Muscle layer of duodenum (tissue), 2 donors: ENCODE results near the gene TAF11L12.
"Not testable (repeated sequence)": the region's sequence is repeated elsewhere in the genome, so short reads cannot be mapped to it uniquely, and the experiment has no call there.

Experiments
- H3K27ac ChIP-seq: one replicate; pipeline ENCODE4 v1.7.0; 2013; ENCODE audit warnings: mild to moderate bottlenecking, low read length
- H3K27me3 ChIP-seq: one replicate; pipeline ENCODE4 v1.7.0; 2013; ENCODE audit warnings: low read depth, mild to moderate bottlenecking, control low read depth, low read length
- H3K36me3 ChIP-seq, 2 donors: one replicate each; pipeline ENCODE4 v1.7.0; 2013; ENCODE audit warnings: low read length in 2 of 2, control low read depth in 1 of 2, mild to moderate bottlenecking in 1 of 2; ENCODE audit not compliant: insufficient read depth in 2 of 2, control insufficient read depth in 1 of 2
- H3K4me1 ChIP-seq, 2 donors: one replicate each; pipeline ENCODE4 v1.7.0; 2013; ENCODE audit warnings: low read length in 2 of 2, mild to moderate bottlenecking in 2 of 2, control low read depth in 1 of 2, moderate library complexity in 1 of 2; ENCODE audit not compliant: insufficient read depth in 2 of 2, control insufficient read depth in 1 of 2
- H3K4me3 ChIP-seq, 2 donors: one replicate each; pipeline ENCODE4 v1.7.0; 2013; ENCODE audit warnings: low read length in 2 of 2, low read depth in 1 of 2, mild to moderate bottlenecking in 1 of 2
- H3K9me3 ChIP-seq, 2 donors: one replicate each; pipeline ENCODE4 v1.7.0; 2013; ENCODE audit warnings: low read length in 2 of 2, control low read depth in 1 of 2, mild to moderate bottlenecking in 1 of 2; ENCODE audit not compliant: control insufficient read depth in 1 of 2
- donor health status: healthy.

Gene TAF11L12

GRCh38 chr5:17631788-17632187 is 21.6 kb downstream of the TAF11L12 start, which contains the start of gene TAF11L13:
Gene TAF11L13 (plus strand): TSS chr5:17632088.
- not testable (repeated sequence) for H3K9me3 ChIP-seq, H3K4me1 ChIP-seq, H3K36me3 ChIP-seq, H3K27ac ChIP-seq, H3K4me3 ChIP-seq, H3K27me3 ChIP-seq

DNA sequence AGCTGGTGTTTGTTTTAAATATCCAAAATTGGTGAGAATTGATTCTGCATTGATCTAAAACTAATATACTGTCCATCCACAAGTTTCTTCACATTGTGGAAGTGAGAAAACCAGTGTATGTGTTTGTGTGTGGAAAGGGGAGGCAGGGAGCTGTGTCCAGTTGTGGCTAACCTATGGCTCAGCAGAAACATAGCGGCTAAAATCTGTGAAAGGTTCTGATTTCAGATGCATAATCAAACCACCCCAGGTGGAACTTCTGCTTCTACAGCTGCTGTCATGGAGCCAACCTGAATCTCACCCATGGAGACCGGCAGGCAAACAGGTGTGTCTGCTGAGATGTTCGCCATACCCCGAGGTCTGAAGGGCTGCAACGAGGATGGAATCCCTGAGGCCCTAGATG is 24.0 kb downstream of the TAF11L12 start, which contains the start of gene TAF11L14:
Gene TAF11L14, plus strand, starts transcription at position 301 of the 400 bp plus-strand sequence.
- Histone ChIP-seq H3K9me3 (no peaks in the 10 kb centered on the region), H3K4me3 (no peak within 1 kb of the TSS), H3K4me1 (no peaks in the 10 kb centered on the region), H3K27ac (no peak within 1 kb of the TSS), H3K36me3 (no peaks in the 10 kb centered on the region), H3K27me3 (no peaks in the 10 kb centered on the region)

DNA sequence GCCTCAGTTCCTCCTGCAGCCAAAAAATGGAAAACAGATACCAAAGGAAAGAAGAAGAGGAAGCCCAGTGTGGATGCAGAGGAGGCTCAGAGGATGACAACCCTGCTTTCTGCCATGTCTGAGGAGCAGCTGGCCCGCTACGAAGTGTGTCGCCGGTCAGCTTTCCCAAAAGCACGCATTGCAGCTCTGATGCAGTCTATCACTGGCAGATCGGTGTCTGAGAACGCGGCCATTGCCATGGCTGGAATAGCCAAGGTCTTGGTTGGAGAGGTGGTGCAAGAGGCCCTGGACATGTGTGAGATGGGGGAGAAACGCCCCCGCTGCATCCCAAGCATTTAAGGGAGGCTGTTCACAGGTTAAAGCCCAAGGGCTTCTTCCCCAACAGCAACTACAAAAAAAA is 39.0 kb downstream of the TAF11L12 start:
- H3K27me3 ChIP-seq, H3K4me1 ChIP-seq, H3K27ac ChIP-seq, H3K36me3 ChIP-seq, H3K9me3 ChIP-seq, H3K4me3 ChIP-seq: not testable (repeated sequence)

DNA sequence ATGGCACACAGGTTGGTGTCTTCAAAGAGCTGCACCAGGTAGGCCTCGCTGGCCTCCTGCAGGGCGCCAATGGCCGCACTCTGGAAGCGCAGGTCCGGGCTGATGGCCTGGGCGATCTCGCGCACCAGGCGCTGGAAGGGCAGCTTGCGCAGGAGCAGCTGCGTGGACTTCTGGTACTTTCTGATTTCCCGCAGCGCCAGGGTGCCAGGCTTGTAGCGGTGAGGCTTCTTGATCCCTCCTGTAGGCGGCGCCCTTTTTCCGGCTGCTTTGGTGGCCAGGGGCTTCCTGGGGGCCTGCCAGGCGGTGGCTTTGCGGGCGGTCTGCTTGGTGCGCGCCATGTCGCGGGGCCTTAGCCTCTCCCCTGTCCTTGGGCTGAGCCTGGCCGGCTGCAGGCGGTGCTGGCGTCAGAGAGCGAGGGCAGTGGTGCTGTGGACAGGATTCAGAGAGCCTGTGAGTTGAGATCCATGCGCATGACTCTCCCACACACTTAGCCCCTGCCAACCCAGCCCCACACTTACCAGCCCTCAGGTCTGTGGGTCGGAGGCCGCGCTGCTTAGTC is 45.1 kb downstream of the TAF11L12 start:
- H3K4me1 ChIP-seq, H3K4me3 ChIP-seq, H3K9me3 ChIP-seq, H3K27ac ChIP-seq, H3K36me3 ChIP-seq, H3K27me3 ChIP-seq: not testable (repeated sequence)

DNA sequence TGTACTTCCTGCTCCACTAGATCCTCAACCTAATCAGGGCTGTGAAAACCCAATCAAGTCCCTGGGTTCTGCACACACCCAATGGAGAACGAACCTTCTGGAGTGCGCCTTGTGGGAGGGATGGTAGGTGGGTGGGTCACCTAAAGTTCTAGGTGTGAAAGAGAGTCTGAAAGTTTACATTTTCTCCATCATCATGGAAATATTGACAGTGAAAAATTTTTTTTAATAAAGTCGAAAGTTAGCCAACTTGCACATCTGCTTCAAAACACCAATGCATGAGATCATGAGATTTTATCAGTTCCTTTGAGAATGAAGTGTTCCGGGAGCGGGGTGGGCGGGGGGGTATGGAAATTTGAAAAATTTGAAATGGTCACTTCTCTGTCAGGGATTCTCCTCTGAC is 45.7 kb downstream of the TAF11L12 start:
- H3K4me1 ChIP-seq = no peaks in the 10 kb centered on the region
- H3K27me3 ChIP-seq = no peaks in the 10 kb centered on the region
- no peak overlapping the region for H3K4me3 ChIP-seq
- no peaks in the 10 kb centered on the region for H3K9me3 ChIP-seq
- no peaks in the 10 kb centered on the region for H3K36me3 ChIP-seq
- H3K27ac ChIP-seq = no peak overlapping the region
